ENCODE data around the gene RGS3.

- TF ChIP-seq ZNF75D (CRISPR knock-in tag; IDR thresholded peaks at IDR 0.05; ENCODE audit: borderline replicate concordance) (no peak), EP300 (IDR thresholded peaks at IDR 0.05; ENCODE audit: low read depth in 2 of 2, low read length in 2 of 2) (no peak), EP300 (CRISPR knock-in tag; IDR thresholded peaks at IDR 0.05; ENCODE audit: borderline replicate concordance) (no peak)
These were observed 148.1 kb downstream of the RGS3 start for GRCh38 chr9:113611461-113612215.
